CD14-positive monocyte (primary cell): ENCODE measurements around the gene SHB. TPM values are rescaled to one million over a fixed set of nuclear protein-coding genes. Genes with fewer than 3 reads are reported as not detected.

Experiments used
- DNase-seq, 3 donors: peaks; one replicate each; pipeline ENCODE4 v3.0.0-alpha.2; 2011 to 2022
- H2AFZ ChIP-seq: 2 replicates; pipeline ENCODE4 v1.6.0; 2012; ENCODE audit warnings: mild to moderate bottlenecking, low read depth, low read length, inconsistent platforms; ENCODE audit not compliant: insufficient read depth, poor library complexity, severe bottlenecking
- H3K27ac ChIP-seq, 2 donors: 1 replicate in 1 of 2; 2 replicates in 1 of 2; pipeline ENCODE4 v1.5.1; 2012 to 2013; ENCODE audit warnings: low read length in 2 of 2, control low read depth in 1 of 2, inconsistent platforms in 1 of 2, low read depth in 1 of 2, mild to moderate bottlenecking in 1 of 2
- H3K27me3 ChIP-seq, 2 donors: one replicate each; pipeline versions ENCODE4 v1.6.0 to v1.6.1; 2011 to 2013; ENCODE audit warnings: low read length in 2 of 2; ENCODE audit not compliant: control insufficient read depth in 2 of 2, insufficient read depth in 2 of 2
- H3K36me3 ChIP-seq, 2 donors: replicated peaks in 1 of 2; 1 replicate in 1 of 2; 2 replicates in 1 of 2; pipeline versions ENCODE4 v1.5.1 to v1.6.1; 2012 to 2013; ENCODE audit warnings: low read length in 2 of 2, control low read depth in 1 of 2, inconsistent platforms in 1 of 2, mild to moderate bottlenecking in 1 of 2; ENCODE audit not compliant: insufficient read depth in 2 of 2, control insufficient read depth in 1 of 2
- H3K4me1 ChIP-seq, 2 donors: 1 replicate in 1 of 2; 2 replicates in 1 of 2; pipeline versions ENCODE4 v1.5.1 to v1.6.1; 2012 to 2013; ENCODE audit warnings: low read length in 2 of 2, control low read depth in 1 of 2, inconsistent platforms in 1 of 2, mild to moderate bottlenecking in 1 of 2, moderate library complexity in 1 of 2; ENCODE audit not compliant: insufficient read depth in 2 of 2, control insufficient read depth in 1 of 2
- H3K4me2 ChIP-seq: replicated peaks from 2 replicates; pipeline ENCODE3; 2012; ENCODE audit warnings: low read length, moderate library complexity, mild to moderate bottlenecking; ENCODE audit not compliant: poor library complexity, severe bottlenecking; ENCODE audit errors: extremely low read depth
- H3K4me3 ChIP-seq, 3 experiments: fragments of 200-600 bp in 1 of 3; sonication (generic) in 1 of 3; replicated peaks in 1 of 3; 1 replicate in 2 of 3; 2 replicates in 1 of 3; pipeline ENCODE4 v1.5.1; 2011 to 2013; ENCODE audit warnings: low read length in 3 of 3, mild to moderate bottlenecking in 3 of 3, control low read depth in 2 of 3, low read depth in 2 of 3, inconsistent platforms in 1 of 3, moderate library complexity in 1 of 3
- H3K79me2 ChIP-seq: 2 replicates; pipeline ENCODE4 v1.6.0; 2012; ENCODE audit warnings: mild to moderate bottlenecking, control low read depth, inconsistent platforms, low read length, moderate library complexity; ENCODE audit not compliant: insufficient read depth
- H3K9ac ChIP-seq: 2 replicates; pipeline ENCODE4 v1.6.0; 2017; ENCODE audit warnings: low read length, mild to moderate bottlenecking; ENCODE audit not compliant: insufficient read depth, poor library complexity, severe bottlenecking
- H3K9me3 ChIP-seq, 2 donors: replicated peaks in 1 of 2; 1 replicate in 1 of 2; 2 replicates in 1 of 2; pipeline versions ENCODE4 v1.5.1 to v1.6.1; 2012 to 2013; ENCODE audit warnings: low read length in 2 of 2, control low read depth in 1 of 2; ENCODE audit not compliant: control insufficient read depth in 1 of 2, insufficient read depth in 1 of 2
- H4K20me1 ChIP-seq: 2 replicates; pipeline ENCODE4 v1.6.0; 2012; ENCODE audit warnings: mild to moderate bottlenecking, low read length, control low read depth, moderate library complexity; ENCODE audit not compliant: insufficient read depth
- H3K27ac Mint-ChIP-seq, 7 donors: one replicate each; pipeline ENCODE4 v1.8.0; 2020; ENCODE audit warnings: mild to moderate bottlenecking in 7 of 7, mixed read lengths in 7 of 7, moderate library complexity in 6 of 7, inconsistent platforms in 2 of 7
- H3K27me3 Mint-ChIP-seq, 3 donors: one replicate each; pipeline ENCODE4 v1.8.0; 2021 to 2022; ENCODE audit warnings: low read depth in 3 of 3, mild to moderate bottlenecking in 3 of 3, mixed read lengths in 3 of 3, moderate library complexity in 3 of 3, inconsistent platforms in 1 of 3
- H3K36me3 Mint-ChIP-seq, 2 donors: one replicate each; pipeline ENCODE4 v1.8.0; 2020; ENCODE audit warnings: mixed read lengths in 2 of 2, inconsistent platforms in 1 of 2, mild to moderate bottlenecking in 1 of 2
- H3K4me1 Mint-ChIP-seq: one replicate; pipeline ENCODE4 v1.8.0; 2020; ENCODE audit warnings: mild to moderate bottlenecking, mixed read lengths
- H3K4me3 Mint-ChIP-seq, 2 donors: one replicate each; pipeline ENCODE4 v1.8.0; 2020; ENCODE audit warnings: mild to moderate bottlenecking in 2 of 2, mixed read lengths in 2 of 2, moderate library complexity in 1 of 2
- H3K9me3 Mint-ChIP-seq, 7 donors: one replicate each; pipeline ENCODE4 v1.8.0; 2020 to 2022; ENCODE audit warnings: mixed read lengths in 7 of 7, mild to moderate bottlenecking in 6 of 7, moderate library complexity in 6 of 7, inconsistent platforms in 2 of 7
- WGBS: methylation state at CpG from one replicate; pipeline ENCODE4 v1.1.5; 2013; ENCODE audit warnings: missing lambda C conversion rate; ENCODE audit not compliant: insufficient coverage; 5-methylcytosine and 5-hydroxymethylcytosine counted together
- intact Hi-C, 2 donors: fragments of 100-400 bp; cut with micrococcal nuclease; formaldehyde crosslinking; loops; one replicate each; pipeline versions ENCODE4 v1.15.0 to v1.15.1; 2023
- polyA plus RNA-seq, 3 donors: library from polyadenylated mRNA; depleted of rRNA in 1 of 3; unstranded in 2 of 3; stranded (reverse) in 1 of 3; fragments of 300-500 nt in 2 of 3; fragments of >200 nt in 1 of 3; fragmentation: Illumina TruSeq in 2 of 3; gene quantifications; 1 replicate in 2 of 3; 2 replicates in 1 of 3; pipeline ENCODE4 v1.2.3, GENCODE V29; 2012 to 2021
- TF ChIP-seq, protein P1 (sequence below): fragments of 200-600 bp; IDR thresholded peaks from one replicate; pipeline ENCODE4 v1.8.0; 2022; ENCODE audit warnings: antibody characterized with exemption, mild to moderate bottlenecking

Gene SHB
- polyA plus RNA-seq, 3 donors = 0.27 to 1.3 (median 0.31) TPM

DNA sequence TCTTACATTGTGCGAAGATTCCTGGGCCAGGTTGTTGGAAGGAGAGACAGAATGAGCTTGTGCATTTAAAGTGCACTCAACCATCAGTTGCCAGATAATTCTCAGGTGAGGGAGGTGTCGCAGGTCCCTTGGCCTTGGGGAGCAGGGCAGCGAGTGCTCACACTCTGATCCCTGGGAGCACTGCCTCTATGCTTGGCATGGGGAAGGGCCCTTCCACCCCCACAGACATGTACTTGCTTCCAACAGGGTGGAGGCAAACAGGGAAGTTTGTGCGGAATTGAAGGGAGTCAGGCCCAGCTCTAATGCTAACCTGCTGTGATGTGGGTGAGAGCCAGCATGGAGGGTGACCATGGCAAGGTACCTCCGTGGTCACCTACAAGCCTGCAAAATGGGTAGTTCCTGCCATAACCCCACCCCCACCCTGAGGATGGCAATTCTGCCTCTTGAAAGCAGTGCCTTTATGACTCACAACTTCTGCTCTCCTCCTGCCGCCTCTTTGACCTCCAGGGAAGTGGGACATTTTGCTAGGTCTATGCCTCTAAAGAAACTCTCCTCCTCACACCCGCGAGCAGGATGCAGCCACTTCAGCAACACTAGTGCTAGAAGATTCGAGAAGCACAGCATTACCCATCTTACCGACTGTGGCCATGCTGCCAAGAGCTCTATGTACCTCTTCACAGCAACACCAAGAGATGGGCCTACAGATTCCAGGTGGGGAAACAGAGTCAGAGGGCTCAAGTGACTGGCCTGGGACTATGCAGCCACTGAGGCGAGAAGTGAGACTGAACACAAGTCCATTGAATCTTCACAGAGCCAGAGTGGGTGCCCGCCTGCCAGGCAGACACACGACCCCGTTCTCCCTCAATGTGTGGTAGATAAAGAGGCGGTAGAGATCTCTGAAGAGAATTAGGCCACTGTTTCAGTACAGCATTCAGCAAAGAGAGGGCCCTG lies 143.0 kb downstream of the SHB start:
- intact Hi-C loops = no loop called here
- Histone ChIP-seq H3K79me2 (no peaks in the 10 kb centered on the region), H3K9ac (no peak overlapping the region), H3K27ac (no peak overlapping the region), H2AFZ (peak overlapping the region; percentile 10), H3K36me3 (no peaks in the 10 kb centered on the region), H3K9me3 (no peaks in the 10 kb centered on the region), H3K27me3 (no peaks in the 10 kb centered on the region), H3K4me3 (no peak overlapping the region), H3K4me1 (peaks cover 14 to 32% of the 10 kb centered on the region in 2 donors), H3K4me2 (no peak overlapping the region), H4K20me1 (no peaks in the 10 kb centered on the region)
- peaks cover 0 to 2% (median 0%) of the 10 kb centered on the region in 3 donors for H3K27me3 Mint-ChIP-seq
- WGBS = 81% methylated on average over 6 of the region's 15 CpGs
- H3K36me3 Mint-ChIP-seq = no peaks in the 10 kb centered on the region
- peak overlapping the region in 4 of 7 donors; percentile 30 to 69 (median 58) for H3K27ac Mint-ChIP-seq
- DNase-seq = peak in 2 of 3 donors; percentile 26 to 58
- peaks cover 24% of the 10 kb centered on the region for H3K4me1 Mint-ChIP-seq
- H3K4me3 Mint-ChIP-seq = no peak overlapping the region
- TF ChIP-seq, protein P1, sequence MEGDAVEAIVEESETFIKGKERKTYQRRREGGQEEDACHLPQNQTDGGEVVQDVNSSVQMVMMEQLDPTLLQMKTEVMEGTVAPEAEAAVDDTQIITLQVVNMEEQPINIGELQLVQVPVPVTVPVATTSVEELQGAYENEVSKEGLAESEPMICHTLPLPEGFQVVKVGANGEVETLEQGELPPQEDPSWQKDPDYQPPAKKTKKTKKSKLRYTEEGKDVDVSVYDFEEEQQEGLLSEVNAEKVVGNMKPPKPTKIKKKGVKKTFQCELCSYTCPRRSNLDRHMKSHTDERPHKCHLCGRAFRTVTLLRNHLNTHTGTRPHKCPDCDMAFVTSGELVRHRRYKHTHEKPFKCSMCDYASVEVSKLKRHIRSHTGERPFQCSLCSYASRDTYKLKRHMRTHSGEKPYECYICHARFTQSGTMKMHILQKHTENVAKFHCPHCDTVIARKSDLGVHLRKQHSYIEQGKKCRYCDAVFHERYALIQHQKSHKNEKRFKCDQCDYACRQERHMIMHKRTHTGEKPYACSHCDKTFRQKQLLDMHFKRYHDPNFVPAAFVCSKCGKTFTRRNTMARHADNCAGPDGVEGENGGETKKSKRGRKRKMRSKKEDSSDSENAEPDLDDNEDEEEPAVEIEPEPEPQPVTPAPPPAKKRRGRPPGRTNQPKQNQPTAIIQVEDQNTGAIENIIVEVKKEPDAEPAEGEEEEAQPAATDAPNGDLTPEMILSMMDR = no peak
- H3K9me3 Mint-ChIP-seq = peaks cover 0 to 4% (median 0%) of the 10 kb centered on the region in 7 donors

GRCh38 chr9:37925006-37925405 lies 144.0 kb downstream of the SHB start:
- Histone ChIP-seq H3K27me3 (no peaks in the 10 kb centered on the region), H4K20me1 (no peaks in the 10 kb centered on the region), H3K4me3 (no peak overlapping the region), H3K36me3 (no peaks in the 10 kb centered on the region), H3K9ac (no peak overlapping the region), H3K9me3 (no peaks in the 10 kb centered on the region), H3K4me2 (no peak overlapping the region), H3K4me1 (peaks cover 14 to 31% of the 10 kb centered on the region in 2 donors), H2AFZ (no peak overlapping the region), H3K27ac (no peak overlapping the region), H3K79me2 (no peaks in the 10 kb centered on the region)
- 91% methylated on average over 6 of the region's 6 CpGs for WGBS
- H3K4me1 Mint-ChIP-seq = peaks cover 24% of the 10 kb centered on the region
- H3K27me3 Mint-ChIP-seq = no peaks in the 10 kb centered on the region
- no peak overlapping the region for H3K4me3 Mint-ChIP-seq
- TF ChIP-seq, protein P1 = no peak
- intact Hi-C loops = no loop called here
- DNase-seq = no peak
- no peaks in the 10 kb centered on the region for H3K9me3 Mint-ChIP-seq
- H3K36me3 Mint-ChIP-seq = no peaks in the 10 kb centered on the region
- no peak overlapping the region for H3K27ac Mint-ChIP-seq
